Upper lobe of right lung (tissue), 1 donor: ENCODE data around the gene PODXL2. TPM values are rescaled to one million over a fixed set of nuclear protein-coding genes. Genes with fewer than 3 reads are reported as not detected.
"Not testable (repeated sequence)": the region's sequence is repeated elsewhere in the genome, so short reads cannot be mapped to it uniquely, and the experiment has no call there.

Experiments
- ATAC-seq: fragments of 200-7000 bp; cut with Tn5 transposase; one replicate; pipeline ENCODE4 v1.9.1; 2020; ENCODE audit warnings: mild to moderate bottlenecking, moderate library complexity
- DNase-seq: peaks from one replicate; pipeline ENCODE4 v3.0.0-alpha.2; 2020
- H3K27ac ChIP-seq: fragments of 200-600 bp; one replicate; pipeline ENCODE4 v1.8.0; 2022
- H3K27me3 ChIP-seq: fragments of 200-600 bp; one replicate; pipeline ENCODE4 v1.8.0; 2022; ENCODE audit warnings: mild to moderate bottlenecking
- H3K36me3 ChIP-seq: fragments of 200-600 bp; one replicate; pipeline ENCODE4 v1.8.0; 2022
- H3K4me1 ChIP-seq: fragments of 200-600 bp; one replicate; pipeline ENCODE4 v1.8.0; 2022
- H3K4me3 ChIP-seq: fragments of 200-600 bp; one replicate; pipeline ENCODE4 v1.8.0; 2022; ENCODE audit warnings: mild to moderate bottlenecking
- H3K9me3 ChIP-seq: fragments of 200-600 bp; one replicate; pipeline ENCODE4 v1.8.0; 2022
- intact Hi-C: fragments of 100-400 bp; cut with DNase I; formaldehyde crosslinking; loops from one replicate; pipeline ENCODE4 v1.11.0; 2022
- total RNA-seq: library from RNA; stranded (reverse); fragmentation: NEBNext Ultra II Directional; extraction: Animal tissue kit (Norgen Biotek cat#: 25700); gene quantifications from one replicate; pipeline ENCODE4 v1.2.1, GENCODE V29; 2021
- TF ChIP-seq, protein P1 (sequence below): fragments of 200-600 bp; IDR thresholded peaks from one replicate; pipeline ENCODE4 v1.8.0; 2022; ENCODE audit warnings: antibody characterized with exemption
- donor health status: DM: no; HTN: yes; CAD: no; lungs with severe emphysema.

Gene PODXL2
- total RNA-seq, 1 donor from 2014 or later: 3.7 TPM

DNA sequence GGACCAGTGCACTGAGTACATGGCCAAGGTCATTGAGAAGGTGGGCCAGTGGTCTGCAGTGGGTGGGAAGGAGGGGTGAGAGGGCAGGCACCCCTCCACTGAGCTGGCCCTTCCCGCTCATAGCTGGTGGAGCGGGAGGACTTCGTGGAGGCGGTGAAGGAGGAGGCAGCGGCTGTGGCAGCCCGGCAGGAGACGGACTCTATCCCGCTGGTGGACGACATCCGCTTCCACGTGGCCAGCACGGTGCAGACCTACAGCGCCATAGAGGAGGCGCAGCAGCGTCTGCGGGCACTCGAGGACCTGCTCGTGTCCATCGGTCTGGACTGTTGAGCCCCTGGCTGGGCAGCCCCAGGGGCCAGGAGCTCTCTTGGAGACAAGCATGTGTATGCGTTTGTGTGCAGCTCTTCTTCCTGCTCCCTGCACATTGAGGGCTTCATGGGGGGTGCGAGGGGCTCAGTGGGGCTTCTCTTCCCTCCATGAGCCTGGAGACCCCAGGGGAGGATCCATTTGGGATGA, 51.2 kb downstream of the PODXL2 start:
- Histone ChIP-seq H3K4me3 (no peak overlapping the region), H3K4me1 (no peaks in the 10 kb centered on the region), H3K27me3 (no peaks in the 10 kb centered on the region), H3K27ac (no peak overlapping the region), H3K9me3 (no peaks in the 10 kb centered on the region), H3K36me3 (peaks cover 21% of the 10 kb centered on the region)
- TF ChIP-seq, protein P1, sequence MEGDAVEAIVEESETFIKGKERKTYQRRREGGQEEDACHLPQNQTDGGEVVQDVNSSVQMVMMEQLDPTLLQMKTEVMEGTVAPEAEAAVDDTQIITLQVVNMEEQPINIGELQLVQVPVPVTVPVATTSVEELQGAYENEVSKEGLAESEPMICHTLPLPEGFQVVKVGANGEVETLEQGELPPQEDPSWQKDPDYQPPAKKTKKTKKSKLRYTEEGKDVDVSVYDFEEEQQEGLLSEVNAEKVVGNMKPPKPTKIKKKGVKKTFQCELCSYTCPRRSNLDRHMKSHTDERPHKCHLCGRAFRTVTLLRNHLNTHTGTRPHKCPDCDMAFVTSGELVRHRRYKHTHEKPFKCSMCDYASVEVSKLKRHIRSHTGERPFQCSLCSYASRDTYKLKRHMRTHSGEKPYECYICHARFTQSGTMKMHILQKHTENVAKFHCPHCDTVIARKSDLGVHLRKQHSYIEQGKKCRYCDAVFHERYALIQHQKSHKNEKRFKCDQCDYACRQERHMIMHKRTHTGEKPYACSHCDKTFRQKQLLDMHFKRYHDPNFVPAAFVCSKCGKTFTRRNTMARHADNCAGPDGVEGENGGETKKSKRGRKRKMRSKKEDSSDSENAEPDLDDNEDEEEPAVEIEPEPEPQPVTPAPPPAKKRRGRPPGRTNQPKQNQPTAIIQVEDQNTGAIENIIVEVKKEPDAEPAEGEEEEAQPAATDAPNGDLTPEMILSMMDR: no peak
- no peak for ATAC-seq
- peak; percentile 63 for DNase-seq
- intact Hi-C loops: loop anchor here (10.0 kb wide), 1 partner anchor 145 kb away; the partner anchor contains the start of gene MGLL

DNA sequence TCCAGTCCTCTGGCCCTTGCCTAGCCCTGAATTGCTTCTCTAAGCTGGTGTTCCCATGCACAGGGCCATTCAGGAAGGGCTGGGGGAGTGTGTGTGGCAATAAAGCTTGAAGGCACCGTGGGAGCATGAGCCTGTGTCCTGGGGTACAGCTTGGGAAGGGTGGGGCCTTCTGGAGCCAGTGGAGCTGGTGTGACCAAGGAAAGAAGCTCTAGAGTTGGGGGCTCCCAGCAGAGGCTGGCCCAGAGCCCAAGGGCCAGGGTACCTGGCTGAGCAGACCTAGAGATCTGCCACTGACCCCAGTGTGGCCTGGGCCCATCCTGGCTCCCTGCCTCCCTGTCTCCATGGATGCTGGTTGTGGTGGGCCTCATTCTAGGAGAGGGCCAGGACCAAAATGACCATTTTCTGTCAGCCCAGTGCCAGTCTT, 51.8 kb downstream of the PODXL2 start:
- Histone ChIP-seq H3K9me3 (no peaks in the 10 kb centered on the region), H3K4me1 (no peaks in the 10 kb centered on the region), H3K27me3 (no peaks in the 10 kb centered on the region), H3K36me3 (peaks cover 21% of the 10 kb centered on the region), H3K27ac (no peak overlapping the region), H3K4me3 (no peak overlapping the region)
- ATAC-seq (no peak), DNase-seq (peak; percentile 55)
- TF ChIP-seq, protein P1: no peak
- intact Hi-C loops: loop anchor here (10.0 kb wide), 1 partner anchor 144 kb away; the partner anchor contains the start of gene MGLL

DNA sequence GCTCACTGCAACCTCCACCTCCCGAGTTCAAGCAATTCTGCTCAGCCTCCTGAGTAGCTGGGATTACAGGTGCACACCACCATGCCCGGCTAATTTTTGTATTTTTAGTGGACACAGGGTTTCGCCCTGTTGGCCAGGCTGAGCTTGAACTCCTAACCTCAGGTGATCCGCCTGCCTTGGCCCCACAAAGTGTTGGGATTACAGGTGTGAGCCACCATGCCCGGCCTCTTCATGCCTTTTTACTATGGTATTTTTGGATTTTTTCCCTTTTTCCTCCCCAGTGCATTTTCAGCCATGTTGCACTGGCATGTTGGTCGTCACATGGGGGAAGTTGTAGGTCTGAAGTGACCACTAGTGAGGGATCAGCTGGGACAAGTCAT, 53.2 kb downstream of the PODXL2 start:
- not testable (repeated sequence) for H3K27ac ChIP-seq, DNase-seq, H3K4me3 ChIP-seq, H3K9me3 ChIP-seq, H3K4me1 ChIP-seq, ATAC-seq, H3K27me3 ChIP-seq
- intact Hi-C loops: loop anchor here (10.0 kb wide), 1 partner anchor 143 kb away; the partner anchor contains the start of gene MGLL
- peaks cover 11% of the 10 kb centered on the region for H3K36me3 ChIP-seq

DNA sequence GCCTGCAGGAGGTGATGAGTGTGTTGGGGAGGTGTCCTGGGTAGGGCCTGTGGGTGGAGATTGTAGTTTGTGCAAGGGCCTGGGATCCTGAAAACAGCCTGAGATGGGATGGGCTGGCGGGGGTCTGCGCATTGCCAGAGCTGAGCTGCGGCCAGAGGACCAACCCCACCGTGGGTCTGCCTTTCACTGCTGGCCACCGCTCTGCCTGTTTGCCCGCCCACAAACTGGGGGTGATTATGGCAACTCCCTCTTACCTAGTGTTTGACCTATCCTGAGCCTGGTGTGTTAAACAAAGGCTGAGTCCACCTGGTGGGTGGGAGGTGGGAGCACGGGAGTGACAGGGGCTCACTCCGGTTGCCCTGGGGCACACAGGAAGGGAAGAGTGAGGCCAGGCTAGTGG, 53.6 kb downstream of the PODXL2 start:
- Histone ChIP-seq H3K9me3 (no peaks in the 10 kb centered on the region), H3K36me3 (peaks cover 7% of the 10 kb centered on the region), H3K4me1 (no peaks in the 10 kb centered on the region), H3K27me3 (no peaks in the 10 kb centered on the region), H3K4me3 (no peak overlapping the region), H3K27ac (no peak overlapping the region)
- intact Hi-C loops: loop anchor here (10.0 kb wide), 1 partner anchor 142 kb away; the partner anchor contains the start of gene MGLL
- DNase-seq (peak; percentile 46), ATAC-seq (no peak)
- TF ChIP-seq, protein P1: no peak

DNA sequence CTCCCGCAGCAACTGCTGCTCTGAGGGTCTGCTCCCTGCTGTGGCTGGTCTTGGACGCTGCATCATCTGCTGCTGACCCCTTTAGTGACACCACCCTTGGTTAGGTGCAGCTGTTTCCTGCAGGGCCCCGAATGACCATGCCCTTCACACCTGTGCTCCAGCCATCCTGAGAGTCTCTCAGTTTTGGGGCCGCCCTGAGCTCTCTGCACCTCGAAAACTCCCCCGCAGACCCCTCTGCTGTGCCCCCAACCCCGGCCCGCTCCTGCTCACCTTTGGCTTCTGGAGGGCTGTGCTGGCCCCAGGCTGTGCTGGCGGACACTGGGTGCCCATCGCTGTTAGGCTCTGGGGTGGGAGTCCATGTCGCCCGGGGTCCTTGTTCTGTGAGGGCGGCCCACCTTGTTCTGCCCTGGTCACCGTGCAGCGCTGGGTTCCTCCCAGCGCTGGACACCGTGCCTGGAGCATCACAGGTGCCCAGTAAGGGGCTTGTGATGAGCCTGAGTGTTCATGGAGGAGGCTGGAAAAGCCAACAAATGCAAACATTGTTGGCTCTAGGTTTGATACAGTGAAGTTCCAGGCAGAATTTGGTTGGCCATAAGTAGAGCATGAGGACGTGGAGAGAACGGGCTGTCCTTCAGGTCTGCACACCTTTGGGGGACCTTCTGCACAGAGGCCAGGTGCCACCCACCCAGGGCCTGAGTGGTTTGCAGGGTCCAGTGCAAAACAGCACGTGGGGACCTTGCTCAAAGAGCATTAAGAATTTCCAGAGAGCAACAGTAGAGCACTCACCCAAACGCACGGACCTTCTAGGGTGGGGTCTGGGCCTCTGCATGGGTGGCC, 56.1 kb downstream of the PODXL2 start:
- ATAC-seq (peak; percentile 15), DNase-seq (peak; percentile 54)
- Histone ChIP-seq H3K4me1 (peaks cover 9% of the 10 kb centered on the region), H3K27ac (no peak overlapping the region), H3K4me3 (no peak overlapping the region), H3K27me3 (no peaks in the 10 kb centered on the region), H3K9me3 (no peaks in the 10 kb centered on the region), H3K36me3 (no peaks in the 10 kb centered on the region)
- intact Hi-C loops: loop anchor here (10.0 kb wide), 1 partner anchor 140 kb away; the partner anchor contains the start of gene MGLL
- TF ChIP-seq, protein P1: no peak
